CD4-positive, alpha-beta T cell treated with Interleukin-6 at 100 ng/mL for 8 hours (primary cell): ENCODE data around the gene HOXB8.

ENCODE experiments used
- DNase-seq: peaks from one replicate; pipeline ENCODE4 v3.0.0-alpha.2; 2020; ENCODE audit warnings: mixed read lengths, low spot score

HOXB8 gene

GRCh38 chr17:48637323-48638260, 22.5 kb upstream of the HOXB8 start:
- no peak for DNase-seq

- peak; percentile 50 for DNase-seq
These were observed 21.3 kb upstream of the HOXB8 start for GRCh38 chr17:48636177-48637018.

GRCh38 chr17:48634493-48635208, 19.6 kb upstream of the HOXB8 start:
- no peak for DNase-seq

- no peak for DNase-seq
These were observed 18.2 kb upstream of the HOXB8 start for GRCh38 chr17:48633266-48633677.

GRCh38 chr17:48632579-48633265, 17.6 kb upstream of the HOXB8 start:
- no peak for DNase-seq

GRCh38 chr17:48631693-48632578, 16.8 kb upstream of the HOXB8 start:
- DNase-seq = no peak

- DNase-seq = no peak
These were observed 16.0 kb upstream of the HOXB8 start for GRCh38 chr17:48630925-48631692.

- no peak for DNase-seq
These were observed 15.2 kb upstream of the HOXB8 start for GRCh38 chr17:48630009-48630924.

- no peak for DNase-seq
These were observed 14.3 kb upstream of the HOXB8 start for GRCh38 chr17:48629411-48629759.

GRCh38 chr17:48628649-48629410, 13.7 kb upstream of the HOXB8 start:
- no peak for DNase-seq

- no peak for DNase-seq
These were observed 12.8 kb upstream of the HOXB8 start for GRCh38 chr17:48627623-48628521.

- no peak for DNase-seq
These were observed 12.1 kb upstream of the HOXB8 start for GRCh38 chr17:48627118-48627597.

- no peak for DNase-seq
These were observed 11.4 kb upstream of the HOXB8 start, which contains the start of gene HOXB9 for GRCh38 chr17:48626245-48627117. Gene HOXB9 (minus strand): TSS chr17:48626358. CDS start chr17:48626269, 89 bp downstream.

GRCh38 chr17:48625495-48626244, 10.6 kb upstream of the HOXB8 start:
- DNase-seq = peak; percentile 19
